Brain pericyte (primary cell): ENCODE results near the gene POLR2J.
A peak's percentile ranks its signal among the peaks of the same experiment; 100 is the strongest.
"Not testable (repeated sequence)": the region's sequence is repeated elsewhere in the genome, so short reads cannot be mapped to it uniquely, and the experiment has no call there.

Source experiments
- DNase-seq: peaks from one replicate; pipeline ENCODE4 v3.0.0-alpha.2; 2012; ENCODE audit warnings: low read depth, low spot score

POLR2J gene

GRCh38 chr7:102466097-102466496, 12.6 kb downstream of the POLR2J start:
- DNase-seq, result no peak

- peak; percentile 53 for DNase-seq
Observed at GRCh38 chr7:102464577-102465280, 14.0 kb downstream of the POLR2J start, which contains the start of the genes ALKBH4 and LRWD1. Gene ALKBH4, minus strand, starts transcription at chr7:102464863. Its CDS starts 27 bp downstream, at chr7:102464836. Gene LRWD1, plus strand, starts transcription at chr7:102464984. Its CDS starts 97 bp downstream, at chr7:102465081.

GRCh38 chr7:102463841-102464576, 14.7 kb downstream of the POLR2J start:
- DNase-seq, result no peak

- no peak for DNase-seq
Observed at GRCh38 chr7:102460467-102460866, 18.3 kb downstream of the POLR2J start.

GRCh38 chr7:102459221-102459844, 19.4 kb downstream of the POLR2J start:
- no peak for DNase-seq

- no peak for DNase-seq
Observed at GRCh38 chr7:102457352-102457924, 21.3 kb downstream of the POLR2J start.

GRCh38 chr7:102456327-102456726, 22.4 kb downstream of the POLR2J start:
- no peak for DNase-seq

- DNase-seq, result no peak
Observed at GRCh38 chr7:102455596-102455995, 23.1 kb downstream of the POLR2J start.

- not testable (repeated sequence) for DNase-seq
Observed at GRCh38 chr7:102454932-102455331, 23.8 kb downstream of the POLR2J start.

GRCh38 chr7:102454468-102454867, 24.3 kb downstream of the POLR2J start:
- DNase-seq, result no peak

GRCh38 chr7:102453319-102453718, 25.4 kb downstream of the POLR2J start:
- no peak for DNase-seq

GRCh38 chr7:102452451-102452850, 26.3 kb downstream of the POLR2J start:
- no peak for DNase-seq

GRCh38 chr7:102451371-102452054, 27.2 kb downstream of the POLR2J start:
- DNase-seq, result no peak

- DNase-seq, result no peak
Observed at GRCh38 chr7:102450242-102450641, 28.5 kb downstream of the POLR2J start.

GRCh38 chr7:102449136-102449535, 29.6 kb downstream of the POLR2J start:
- no peak for DNase-seq

GRCh38 chr7:102447311-102447710, 31.4 kb downstream of the POLR2J start:
- no peak for DNase-seq

- no peak for DNase-seq
Observed at GRCh38 chr7:102446387-102447156, 32.1 kb downstream of the POLR2J start.

GRCh38 chr7:102445674-102446071, 33.0 kb downstream of the POLR2J start:
- no peak for DNase-seq

- no peak for DNase-seq
Observed at GRCh38 chr7:102444961-102445673, 33.6 kb downstream of the POLR2J start.
